Erythroblast (primary cell): Measurements from ENCODE around the gene NLRC5.

Experiments
- GATA1 ChIP-seq: IDR thresholded peaks from 2 replicates; pipeline ENCODE4 v1.6.1; 2011; ENCODE audit warnings: low read depth, mild to moderate bottlenecking, control low read depth, low read length, moderate library complexity
- POLR2A ChIP-seq: IDR thresholded peaks from 2 replicates; pipeline ENCODE4 v1.6.1; 2011; ENCODE audit warnings: mild to moderate bottlenecking, low read length

- TF ChIP-seq POLR2A (no peak), GATA1 (no peak)
Measured at GRCh38 chr16:57069053-57069452, 79.7 kb downstream of the NLRC5 start.
